ENCODE data around the gene IL20. TPM values are rescaled to one million over a fixed set of nuclear protein-coding genes. Genes with fewer than 3 reads are reported as not detected.

IL20 gene
- total RNA-seq, 6 donors from 2014 or later, result not detected

GRCh38 chr1:206909161-206909882 is 43.9 kb downstream of the IL20 start:
- DNase-seq (peak; percentile 91 to 96), ATAC-seq (ENCODE audit: low FRiP score in 2 of 2) (peak; percentile 76 to 81)
- WGBS, 2 donors, result 7% methylated on average over 31 of the region's 69 CpGs; no CpG with 5 or more reads in 1 of the 2 donors
- Histone ChIP-seq H3K9me3 (no peaks in the 10 kb centered on the region), H3K27ac (peak overlapping the region; percentile 72 to 86 (median 82)), H3K4me1 (peaks cover 19 to 22% (median 19%) of the 10 kb centered on the region in 4 donors), H3K36me3 (no peaks in the 10 kb centered on the region), H3K4me3 (peak overlapping the region; percentile 38 to 54 (median 50)), H3K27me3 (peaks cover 0 to 8% (median 0%) of the 10 kb centered on the region in 4 donors)
- TF ChIP-seq, protein P1, sequence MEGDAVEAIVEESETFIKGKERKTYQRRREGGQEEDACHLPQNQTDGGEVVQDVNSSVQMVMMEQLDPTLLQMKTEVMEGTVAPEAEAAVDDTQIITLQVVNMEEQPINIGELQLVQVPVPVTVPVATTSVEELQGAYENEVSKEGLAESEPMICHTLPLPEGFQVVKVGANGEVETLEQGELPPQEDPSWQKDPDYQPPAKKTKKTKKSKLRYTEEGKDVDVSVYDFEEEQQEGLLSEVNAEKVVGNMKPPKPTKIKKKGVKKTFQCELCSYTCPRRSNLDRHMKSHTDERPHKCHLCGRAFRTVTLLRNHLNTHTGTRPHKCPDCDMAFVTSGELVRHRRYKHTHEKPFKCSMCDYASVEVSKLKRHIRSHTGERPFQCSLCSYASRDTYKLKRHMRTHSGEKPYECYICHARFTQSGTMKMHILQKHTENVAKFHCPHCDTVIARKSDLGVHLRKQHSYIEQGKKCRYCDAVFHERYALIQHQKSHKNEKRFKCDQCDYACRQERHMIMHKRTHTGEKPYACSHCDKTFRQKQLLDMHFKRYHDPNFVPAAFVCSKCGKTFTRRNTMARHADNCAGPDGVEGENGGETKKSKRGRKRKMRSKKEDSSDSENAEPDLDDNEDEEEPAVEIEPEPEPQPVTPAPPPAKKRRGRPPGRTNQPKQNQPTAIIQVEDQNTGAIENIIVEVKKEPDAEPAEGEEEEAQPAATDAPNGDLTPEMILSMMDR (IDR thresholded peaks at IDR 0.05), result peak in 1 of 6 experiments; percentile 16
- TF ChIP-seq POLR2AphosphoS5 (IDR thresholded peaks at IDR 0.05), result peak; percentile 80 to 82
- peak in 1 of 4 donors; percentile 37 for TF ChIP-seq POLR2A (IDR thresholded peaks at IDR 0.05)
- peak in 3 of 4 donors; percentile 75 to 98 (median 88) for TF ChIP-seq EP300 (IDR thresholded peaks at IDR 0.05)

DNA sequence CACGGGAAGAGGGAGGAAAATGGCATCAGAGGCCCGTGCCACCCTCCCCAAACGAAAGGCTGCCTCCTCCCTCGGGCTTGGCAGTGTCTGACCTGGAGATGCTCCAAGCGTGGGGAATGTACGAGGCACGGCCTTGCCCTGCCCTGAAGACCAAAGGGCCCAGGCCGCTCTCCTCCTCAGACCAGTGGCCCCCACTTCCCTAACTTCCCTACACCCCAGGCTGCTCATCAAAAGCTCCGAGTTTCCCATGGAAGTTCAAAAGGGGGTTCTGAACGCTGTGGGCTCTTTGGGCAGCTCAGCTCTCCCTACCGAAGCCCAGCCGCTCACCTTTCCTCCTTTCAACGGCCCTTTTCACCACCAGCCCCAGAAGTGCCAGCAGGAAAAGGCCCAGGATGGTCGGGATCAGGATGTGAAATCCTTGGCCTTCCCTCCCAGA is 44.5 kb downstream of the IL20 start:
- TF ChIP-seq POLR2A (IDR thresholded peaks at IDR 0.05) (no peak), EP300 (IDR thresholded peaks at IDR 0.05) (no peak), POLR2AphosphoS5 (IDR thresholded peaks at IDR 0.05) (no peak)
- TF ChIP-seq, protein P1 (IDR thresholded peaks at IDR 0.05), result no peak
- H3K4me3 ChIP-seq, result peak overlapping the region; percentile 38 to 54 (median 50)
- DNase-seq (no peak), ATAC-seq (ENCODE audit: low FRiP score in 2 of 2) (peak; percentile 5 to 15)
- H3K9me3 ChIP-seq, result no peaks in the 10 kb centered on the region
- H3K36me3 ChIP-seq, result no peaks in the 10 kb centered on the region
- H3K27ac ChIP-seq, result peak overlapping the region; percentile 72 to 86 (median 82)
- peaks cover 19 to 22% (median 19%) of the 10 kb centered on the region in 4 donors for H3K4me1 ChIP-seq
- 22 to 61% methylated on average over 8 to 14 of the region's 14 CpGs for WGBS, 2 donors
- H3K27me3 ChIP-seq, result peaks cover 0 to 8% (median 0%) of the 10 kb centered on the region in 4 donors

DNA sequence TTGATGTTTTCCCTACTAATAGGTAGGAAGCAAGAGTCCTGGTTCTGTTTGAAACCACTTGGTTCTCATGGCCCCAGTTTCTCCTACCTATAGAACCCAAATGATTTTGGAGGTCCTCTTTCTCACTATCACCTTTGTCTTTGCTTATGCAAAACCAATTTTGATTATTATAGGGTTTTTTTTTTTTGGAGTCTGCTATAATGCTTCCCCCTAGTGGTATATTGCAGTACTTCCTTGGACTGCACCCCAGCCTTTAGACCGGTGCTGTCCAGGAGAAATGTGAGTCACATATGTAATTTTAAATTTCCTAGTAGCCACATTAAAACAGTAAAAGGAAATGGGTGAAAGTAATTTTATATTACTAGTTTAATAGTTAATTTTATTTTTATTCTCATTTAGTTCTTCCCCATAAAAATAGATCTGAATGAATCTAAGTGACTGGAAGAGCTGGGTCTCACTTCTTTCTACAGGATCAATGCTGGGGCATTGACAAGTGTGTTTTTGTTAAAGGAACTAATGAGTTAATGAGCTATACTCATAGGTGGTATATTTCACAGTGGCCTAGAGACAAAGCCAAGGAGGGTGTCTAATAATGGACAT is 45.7 kb downstream of the IL20 start:
- H3K4me1 ChIP-seq, result peaks cover 19 to 22% (median 19%) of the 10 kb centered on the region in 4 donors
- 5 to 7% methylated on average over 1 of the region's 1 CpG for WGBS, 2 donors
- H3K36me3 ChIP-seq, result no peaks in the 10 kb centered on the region
- H3K4me3 ChIP-seq, result no peak overlapping the region
- no peak overlapping the region for H3K27ac ChIP-seq
- ATAC-seq (ENCODE audit: low FRiP score in 2 of 2) (peak; percentile 65 to 76), DNase-seq (peak in 1 of 2 donors; percentile 38)
- H3K9me3 ChIP-seq, result no peaks in the 10 kb centered on the region
- TF ChIP-seq POLR2AphosphoS5 (IDR thresholded peaks at IDR 0.05) (no peak), POLR2A (IDR thresholded peaks at IDR 0.05) (no peak), EP300 (IDR thresholded peaks at IDR 0.05) (no peak)
- TF ChIP-seq, protein P1 (IDR thresholded peaks at IDR 0.05), result peak; percentile 61 to 89 (median 67)
- H3K27me3 ChIP-seq, result peaks cover 0 to 8% (median 0%) of the 10 kb centered on the region in 4 donors

- Histone ChIP-seq H3K27ac (no peak overlapping the region), H3K9me3 (no peaks in the 10 kb centered on the region), H3K27me3 (peaks cover 0 to 8% (median 0%) of the 10 kb centered on the region in 4 donors), H3K4me1 (peaks cover 19 to 22% (median 19%) of the 10 kb centered on the region in 4 donors), H3K4me3 (no peak overlapping the region), H3K36me3 (no peaks in the 10 kb centered on the region)
- 21 to 24% methylated on average over 7 of the region's 7 CpGs for WGBS, 2 donors
- TF ChIP-seq EP300 (IDR thresholded peaks at IDR 0.05) (no peak), POLR2AphosphoS5 (IDR thresholded peaks at IDR 0.05) (no peak), POLR2A (IDR thresholded peaks at IDR 0.05) (no peak)
- TF ChIP-seq, protein P1 (IDR thresholded peaks at IDR 0.05), result peak; percentile 84 to 91 (median 88)
- ATAC-seq (ENCODE audit: low FRiP score in 2 of 2) (peak; percentile 61 to 81), DNase-seq (peak in 1 of 2 donors; percentile 73)
These were observed 47.1 kb downstream of the IL20 start for GRCh38 chr1:206912445-206913095.
